ENCODE results near the gene CACNA1C.

GRCh38 chr12:2358986-2359658 lies 306.3 kb downstream of the CACNA1C start:
- TF ChIP-seq GATA2 (IDR thresholded peaks at IDR 0.05; ENCODE audit: low read depth, low read length) (no peak), GATA3 (IDR thresholded peaks at IDR 0.05; ENCODE audit: low read depth, low read length) (no peak)
